MV-4-11 (cell line): ENCODE results near the gene MFAP5.

ENCODE experiments used
- DNase-seq: peaks from one replicate; lab custom pipeline; 2025; lab: John Stamatoyannopoulos, UW

MFAP5 gene, protein sequence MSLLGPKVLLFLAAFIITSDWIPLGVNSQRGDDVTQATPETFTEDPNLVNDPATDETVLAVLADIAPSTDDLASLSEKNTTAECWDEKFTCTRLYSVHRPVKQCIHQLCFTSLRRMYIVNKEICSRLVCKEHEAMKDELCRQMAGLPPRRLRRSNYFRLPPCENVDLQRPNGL

DNA sequence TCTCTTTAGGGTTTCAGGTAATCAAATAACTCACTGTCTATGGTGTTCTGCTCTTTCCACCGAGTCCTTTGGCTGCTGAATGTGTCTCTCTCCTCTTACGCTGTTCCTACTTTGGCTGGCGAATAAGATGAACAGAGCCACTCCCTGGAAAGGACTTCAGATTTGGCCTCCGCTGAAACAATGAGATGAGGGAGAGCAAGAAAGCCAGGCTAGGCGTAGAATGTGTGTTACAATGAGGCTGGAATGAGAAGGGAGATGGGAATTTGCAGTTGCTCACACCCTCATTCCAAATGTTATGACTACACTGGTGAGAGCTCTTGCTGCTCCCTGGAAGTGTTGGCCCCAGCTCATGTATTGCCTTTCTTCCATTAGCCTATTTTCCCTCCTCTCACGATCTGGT lies at the start of gene MFAP5:
Gene MFAP5, minus strand, starts transcription at position 234 of the 400 bp plus-strand sequence. CDS start 722 bp downstream, outside the sequence.
- no peak for DNase-seq

DNA sequence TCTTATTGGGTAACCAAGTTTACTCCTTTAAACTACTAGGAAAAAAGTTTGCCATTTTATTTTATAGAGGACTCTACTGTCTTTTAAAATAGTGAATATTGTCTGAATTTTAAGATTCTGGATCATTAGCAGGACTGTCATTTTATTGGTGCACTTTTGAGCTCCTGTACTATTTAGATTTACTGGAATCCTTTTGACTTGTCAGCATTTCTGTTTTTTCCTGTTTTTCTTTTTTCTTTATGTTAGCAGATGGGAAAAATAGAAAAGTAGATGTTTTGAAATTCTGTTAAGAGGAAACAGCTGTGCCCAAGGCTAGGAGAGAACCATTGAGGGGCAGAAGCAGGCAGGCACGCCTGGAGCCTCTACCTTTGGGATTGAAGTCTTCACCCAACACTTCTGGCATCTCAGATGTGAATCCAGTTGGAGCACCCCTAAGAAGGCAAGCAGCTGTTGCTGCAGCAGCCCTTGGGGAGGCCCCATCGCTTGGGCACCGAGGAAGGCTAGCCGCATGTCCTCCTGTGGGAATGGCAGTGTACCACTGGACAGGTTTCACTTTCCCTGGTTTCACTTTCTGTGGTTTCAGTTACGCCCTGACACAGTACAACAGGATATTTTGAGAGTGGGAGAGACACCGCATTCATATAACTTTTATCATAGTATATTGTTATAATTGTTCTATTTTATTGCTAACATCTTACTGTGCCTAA lies 46.7 kb upstream of the MFAP5 start:
- peak; percentile 39 for DNase-seq

DNA sequence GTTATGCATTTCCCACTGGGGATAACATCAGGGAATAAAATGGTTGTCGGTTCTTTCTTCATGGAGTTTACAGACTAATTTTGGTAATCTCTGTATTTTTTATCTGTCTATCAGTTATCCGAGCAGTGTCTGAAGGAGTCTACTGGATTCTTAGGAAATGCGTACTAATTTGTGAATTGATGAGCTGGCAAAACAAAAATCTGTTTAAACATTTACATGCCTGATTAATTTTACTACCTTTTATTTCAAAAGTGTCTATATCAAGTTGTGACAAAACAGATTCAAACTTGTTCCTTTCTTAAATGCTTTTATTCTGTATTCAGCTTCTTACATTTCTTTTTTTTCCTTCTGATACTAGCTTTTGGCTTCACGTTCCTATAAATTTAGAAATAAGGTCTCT lies 39.5 kb upstream of the MFAP5 start:
- no peak for DNase-seq

DNA sequence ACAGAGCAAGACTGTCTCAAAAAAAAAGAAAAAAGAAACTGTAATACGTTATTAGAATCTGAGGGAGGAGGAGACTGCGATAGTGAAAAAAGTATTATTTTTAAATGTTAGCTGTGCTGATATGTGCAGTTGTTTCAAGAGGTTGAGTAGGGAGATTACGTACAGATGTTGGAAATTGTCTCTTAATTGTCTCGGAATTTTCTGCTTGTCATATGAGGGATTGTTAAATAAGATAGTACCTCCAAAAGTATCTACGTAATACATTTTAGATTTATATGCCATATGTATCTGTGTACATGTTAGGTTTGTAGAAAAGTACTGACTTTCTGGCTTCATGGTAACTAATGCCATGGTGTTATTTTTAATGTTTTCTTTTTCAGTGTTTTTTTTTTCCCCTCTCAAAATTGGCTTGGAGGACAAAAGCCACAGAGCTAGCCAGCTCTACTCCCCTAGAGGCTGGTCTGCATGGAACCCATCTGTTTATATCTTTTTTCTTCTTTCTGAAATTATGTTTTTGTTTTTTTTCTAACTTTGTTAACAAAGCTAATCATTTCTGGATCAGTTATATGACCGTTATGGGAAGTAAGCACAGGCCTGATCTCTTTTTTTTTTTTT lies 38.5 kb upstream of the MFAP5 start:
- DNase-seq = no peak

DNA sequence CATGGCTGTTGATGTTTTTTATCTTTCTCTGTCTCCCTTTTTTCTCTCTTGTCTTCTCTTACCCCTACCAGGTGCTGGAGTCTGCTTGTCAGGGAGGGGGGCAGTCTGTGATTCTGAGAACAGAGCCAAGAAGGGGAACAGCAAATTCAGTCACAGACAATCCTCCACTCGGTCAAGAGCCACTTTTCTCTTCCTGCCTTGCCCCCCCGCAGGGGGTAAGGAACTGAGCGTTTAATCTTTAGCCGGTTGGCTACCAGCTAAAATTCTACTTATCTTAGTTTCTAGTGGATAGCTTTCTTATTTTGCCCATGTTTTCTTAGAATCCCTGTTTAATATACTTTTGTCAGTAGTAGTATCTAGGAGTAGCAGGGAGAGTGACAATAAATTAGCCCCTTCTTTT lies 37.1 kb upstream of the MFAP5 start:
- DNase-seq = no peak

DNA sequence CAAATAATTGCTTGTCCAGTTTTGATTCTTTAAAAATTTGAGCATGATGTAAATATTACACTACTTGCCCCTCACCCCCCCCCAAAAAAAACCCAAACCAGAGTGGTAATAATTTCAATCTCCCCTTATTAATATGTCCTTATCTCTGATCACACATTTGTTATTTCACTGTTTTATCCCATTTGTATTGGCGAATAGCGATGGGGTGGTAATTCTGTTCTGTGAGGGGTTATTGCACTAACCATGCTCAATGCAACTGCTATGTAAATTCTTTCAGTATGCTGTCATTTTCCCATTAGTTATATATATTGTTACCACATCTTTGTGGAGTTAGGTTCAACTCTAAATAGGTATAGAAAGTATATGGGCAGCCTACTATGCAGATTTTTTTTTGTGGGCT lies 36.3 kb upstream of the MFAP5 start:
- no peak for DNase-seq

DNA sequence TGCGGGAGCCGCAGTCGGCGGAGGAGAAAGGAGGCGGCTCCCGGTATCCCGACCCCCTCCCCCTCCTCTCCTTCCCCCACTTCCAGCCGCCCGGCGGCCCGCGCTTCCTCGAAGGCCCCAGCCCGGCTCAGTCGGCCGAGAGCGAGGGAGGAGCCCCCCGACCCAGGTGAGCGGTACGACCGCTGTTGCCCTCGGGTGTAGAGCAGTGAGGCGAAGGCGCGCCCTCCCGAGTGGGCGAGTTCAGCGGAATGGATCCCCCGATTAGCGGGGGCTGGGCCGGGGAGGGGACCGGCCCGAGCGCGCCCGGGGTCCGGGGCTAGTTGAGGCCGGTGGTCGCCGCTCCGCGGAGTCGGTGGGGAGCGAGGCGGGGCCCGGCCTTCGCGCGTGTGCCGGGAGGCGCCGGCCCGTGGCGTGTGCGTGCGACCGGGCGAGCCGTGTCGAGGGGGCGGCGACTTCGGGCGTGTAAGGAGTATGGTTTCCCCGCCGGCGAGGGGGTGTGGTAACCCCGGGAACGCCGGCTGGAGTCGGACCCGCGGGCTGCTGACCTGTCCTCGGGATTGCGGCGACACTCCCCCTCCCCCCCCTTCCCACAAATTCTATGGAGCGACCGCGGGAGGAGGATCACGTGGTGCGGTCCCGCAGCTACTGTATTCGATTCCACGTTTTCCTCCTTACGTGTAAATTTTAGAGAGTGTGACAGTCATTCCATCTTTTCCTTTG lies 35.7 kb upstream of the MFAP5 start:
- no peak for DNase-seq

DNA sequence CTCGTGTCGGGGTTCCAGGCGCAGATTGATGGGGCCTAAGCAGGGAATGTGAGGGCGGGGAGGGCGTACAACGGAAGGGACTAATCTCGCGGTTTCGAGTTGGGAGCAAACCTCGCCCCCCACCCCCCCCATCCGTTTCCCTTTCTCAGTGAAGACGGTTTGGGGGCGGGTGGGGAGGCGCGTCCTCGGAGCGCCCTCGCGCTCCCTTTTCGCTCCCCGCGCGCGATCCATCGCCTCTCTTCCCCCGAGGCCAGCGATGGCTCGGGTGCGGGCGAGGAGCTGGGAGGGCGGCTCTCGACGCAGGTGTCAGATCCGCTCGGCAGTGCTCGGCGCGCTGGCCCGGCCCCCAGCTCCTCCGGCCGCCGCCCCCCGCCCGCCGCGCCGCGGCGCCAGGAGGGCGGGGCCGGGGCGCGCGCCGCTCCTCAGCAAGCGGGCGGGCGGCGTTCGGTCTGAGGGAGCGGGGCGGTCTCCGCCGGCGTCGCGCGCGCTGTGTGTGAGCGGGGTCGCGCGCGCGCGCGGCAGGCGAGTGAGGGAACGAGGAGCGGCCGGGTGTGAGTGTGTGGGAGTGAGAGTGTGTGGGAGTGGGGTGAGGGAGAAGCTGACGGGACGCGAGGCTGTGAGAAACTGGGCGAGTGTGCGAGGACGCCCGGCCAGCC lies 35.0 kb upstream of the MFAP5 start, which contains the start of gene RIMKLB:
Gene RIMKLB, plus strand, starts transcription at position 516 of the 656 bp plus-strand sequence. CDS start 15,876 bp downstream, outside the sequence.
- DNase-seq = peak; percentile 53

DNA sequence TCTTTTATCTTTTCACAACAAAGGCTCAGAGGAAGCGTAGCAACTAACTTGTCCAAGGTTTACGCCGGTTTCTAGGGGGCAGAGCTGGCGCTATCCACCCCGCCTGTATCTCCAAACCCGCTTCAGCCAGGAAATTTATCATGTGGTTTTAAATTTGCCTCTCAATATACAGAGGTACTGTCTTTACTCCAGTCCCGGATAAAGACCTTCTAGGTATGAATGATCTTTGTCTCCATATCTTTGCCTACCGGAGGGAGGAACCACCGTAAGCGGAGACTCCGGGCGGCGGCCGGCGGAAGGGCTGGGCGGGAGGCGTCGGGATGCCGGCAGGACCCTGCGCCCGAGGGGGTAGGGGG lies 34.5 kb upstream of the MFAP5 start:
- peak; percentile 8 for DNase-seq

DNA sequence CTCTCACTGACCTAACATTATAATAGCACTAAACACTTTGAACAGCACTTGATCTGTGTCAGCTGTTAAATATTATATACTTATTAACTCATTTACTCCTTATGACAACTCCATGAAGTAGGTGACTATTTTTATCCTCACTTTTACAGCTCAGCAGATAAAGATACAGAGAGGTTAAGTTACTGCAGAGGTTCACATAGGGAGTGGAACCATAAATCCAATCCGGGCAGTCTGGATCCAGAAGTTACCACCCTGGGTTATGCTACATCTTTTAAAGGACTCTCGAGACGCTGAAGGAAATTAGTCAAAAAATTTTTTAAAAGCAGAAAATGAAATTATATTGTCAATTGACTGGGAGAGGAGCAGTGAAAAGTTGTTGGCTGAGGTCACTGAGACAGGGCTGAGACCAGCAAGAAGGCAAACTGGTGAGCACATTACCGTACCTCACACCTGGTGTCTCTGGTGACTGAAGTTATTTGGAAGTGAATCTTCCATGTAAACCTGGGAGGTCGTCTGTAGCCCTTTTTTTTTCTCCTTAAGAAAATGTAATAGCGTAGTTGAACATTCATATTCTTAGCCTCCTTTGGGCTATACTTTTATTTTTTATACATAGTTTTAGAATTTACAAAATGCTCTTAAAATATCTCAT lies 33.9 kb upstream of the MFAP5 start:
- no peak for DNase-seq

DNA sequence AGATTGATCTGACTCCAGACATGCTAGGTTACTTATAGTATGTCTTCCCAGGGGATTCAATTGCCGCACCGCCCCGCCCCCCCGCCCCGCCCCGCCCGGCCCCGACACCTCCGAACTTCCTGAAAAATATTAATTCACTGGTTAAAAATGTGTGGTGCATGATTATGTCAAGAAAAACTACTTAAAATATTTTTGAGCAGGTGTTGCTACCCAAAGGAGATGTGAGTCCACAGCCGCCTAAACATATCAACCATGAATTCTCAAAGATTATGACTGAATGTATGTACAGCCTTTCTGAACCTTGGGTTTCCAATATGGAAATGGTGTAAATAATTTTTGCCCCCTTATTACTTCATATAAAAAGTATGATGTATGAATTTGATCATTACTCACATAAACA lies 32.5 kb upstream of the MFAP5 start:
- no peak for DNase-seq

DNA sequence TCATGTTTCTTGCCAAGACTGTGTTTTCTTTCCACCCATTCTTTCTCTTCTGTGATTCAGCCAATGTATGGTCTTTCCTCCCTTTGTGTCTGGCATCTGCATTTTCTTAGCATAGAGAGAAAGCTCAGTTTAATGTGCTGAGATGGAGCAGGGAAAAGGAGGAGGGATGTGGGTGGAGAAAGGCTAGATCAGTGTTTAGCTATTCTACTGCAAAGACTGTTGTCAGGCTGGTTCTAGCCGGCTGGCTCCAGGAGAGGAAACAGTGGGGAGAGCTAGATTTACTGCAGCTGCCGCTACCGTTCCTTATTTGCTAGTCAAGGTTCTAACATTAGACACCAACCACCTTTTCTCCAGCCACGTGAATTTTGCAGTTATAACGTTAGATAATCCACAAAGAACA lies 29.9 kb upstream of the MFAP5 start:
- peak; percentile 27 for DNase-seq

DNA sequence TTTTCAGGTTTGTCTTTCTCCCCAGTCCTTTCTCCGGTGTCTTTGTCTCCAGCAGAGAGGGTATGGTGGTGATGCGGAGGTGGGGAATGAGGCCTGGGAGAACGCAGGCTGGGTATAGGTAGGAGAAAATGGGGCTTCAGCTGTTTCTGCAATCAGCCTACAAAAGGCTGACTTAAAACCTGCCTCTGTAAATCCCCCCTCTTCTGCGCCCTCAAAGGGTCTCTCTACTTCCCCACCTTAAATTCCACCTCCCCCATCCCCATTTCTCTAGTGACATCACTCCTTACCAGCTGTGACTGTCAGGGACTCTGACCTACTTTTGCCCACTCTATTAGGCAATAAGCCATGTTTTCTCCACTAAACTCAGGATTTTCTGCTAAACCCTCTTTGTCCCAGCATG lies 27.1 kb upstream of the MFAP5 start:
- no peak for DNase-seq

DNA sequence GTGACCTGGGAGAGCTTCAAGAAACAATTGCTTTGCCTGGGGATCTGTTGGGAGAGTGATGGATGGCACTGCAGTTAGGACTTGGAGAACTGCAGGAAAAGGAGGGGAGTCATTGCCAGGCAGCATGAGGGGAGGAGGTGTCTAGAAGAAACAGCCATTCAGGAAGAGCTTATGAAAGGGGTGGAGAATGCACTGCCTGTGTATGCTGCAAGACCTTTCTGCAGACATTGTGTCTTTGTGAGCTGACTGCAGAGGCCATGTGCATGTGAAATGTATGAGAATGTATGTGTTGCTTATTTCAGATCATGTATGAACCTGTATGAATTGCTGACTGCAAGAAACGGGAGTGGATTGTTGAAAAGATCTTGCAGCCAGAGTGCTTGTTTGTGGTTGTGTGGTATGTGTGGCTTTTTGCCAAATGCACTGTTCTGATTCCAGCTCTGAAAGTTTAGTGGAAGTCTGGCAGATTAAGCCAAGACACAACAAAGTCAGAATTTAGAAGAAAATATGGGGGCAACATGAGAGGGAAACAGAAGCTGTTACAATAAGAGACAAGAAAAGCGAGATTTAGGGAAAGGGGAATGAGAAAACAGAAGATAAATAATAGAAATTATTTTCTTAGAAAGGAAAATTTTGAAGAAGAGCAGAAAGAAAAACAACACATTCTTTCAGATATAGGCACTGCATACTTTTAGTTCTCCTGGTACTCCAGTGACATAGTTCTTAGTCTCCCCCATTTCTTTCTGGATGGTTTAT lies 25.4 kb upstream of the MFAP5 start:
- DNase-seq = peak; percentile 49

DNA sequence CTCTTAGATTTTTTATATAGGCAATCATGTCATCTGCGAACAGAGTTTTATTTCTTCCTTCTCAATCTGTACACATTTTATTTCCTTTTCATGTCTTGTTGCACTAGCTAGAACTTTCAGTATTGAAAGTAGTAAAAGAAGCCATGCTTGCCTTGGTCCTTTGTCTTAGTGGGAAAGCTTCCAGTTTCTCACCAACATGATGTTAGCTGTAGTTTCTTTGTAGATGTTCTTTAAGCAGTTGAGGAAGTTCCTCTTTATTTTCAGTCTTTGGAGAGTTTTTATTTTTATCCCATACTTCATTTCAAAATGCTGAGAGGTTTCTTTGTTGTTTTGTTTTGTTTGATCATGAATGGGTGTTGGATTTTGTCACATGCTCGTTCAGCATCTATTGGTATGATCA lies 22.4 kb upstream of the MFAP5 start:
- DNase-seq = peak; percentile 32

DNA sequence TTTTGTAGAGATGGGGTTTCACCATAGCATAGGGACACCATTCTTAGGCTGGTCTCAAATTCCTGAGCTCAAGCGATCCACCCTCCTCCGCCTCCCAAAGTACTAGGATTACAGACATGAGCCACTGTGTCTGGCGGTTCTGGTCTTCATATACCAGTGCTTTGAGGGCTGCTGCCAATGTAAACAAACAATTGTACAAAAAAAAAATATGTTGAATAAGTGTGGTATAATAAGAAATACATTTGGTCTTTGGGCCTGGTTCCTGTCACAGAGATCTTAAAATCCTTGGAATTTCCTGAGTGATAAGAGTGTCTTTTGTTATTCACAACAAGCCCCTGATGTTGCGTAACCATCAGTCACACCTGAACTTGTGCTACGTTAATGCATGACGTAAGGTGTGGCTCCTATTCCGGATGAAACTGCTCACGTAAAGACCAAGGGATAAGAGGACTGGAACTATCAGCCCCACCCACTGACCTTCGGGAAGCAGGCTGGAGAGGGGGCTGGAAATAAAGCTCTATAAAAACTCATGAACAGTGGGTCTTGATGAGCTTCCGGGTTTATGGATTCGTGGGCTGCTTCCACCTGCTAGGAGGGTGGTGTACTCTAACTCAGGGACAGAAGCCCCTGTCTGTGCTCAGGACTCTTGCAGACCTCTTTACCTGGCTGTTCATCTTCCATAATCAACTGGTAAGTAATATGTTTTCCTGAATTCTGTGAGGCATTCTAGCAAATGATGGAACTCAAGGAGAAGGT lies 18.7 kb upstream of the MFAP5 start:
- DNase-seq = no peak

DNA sequence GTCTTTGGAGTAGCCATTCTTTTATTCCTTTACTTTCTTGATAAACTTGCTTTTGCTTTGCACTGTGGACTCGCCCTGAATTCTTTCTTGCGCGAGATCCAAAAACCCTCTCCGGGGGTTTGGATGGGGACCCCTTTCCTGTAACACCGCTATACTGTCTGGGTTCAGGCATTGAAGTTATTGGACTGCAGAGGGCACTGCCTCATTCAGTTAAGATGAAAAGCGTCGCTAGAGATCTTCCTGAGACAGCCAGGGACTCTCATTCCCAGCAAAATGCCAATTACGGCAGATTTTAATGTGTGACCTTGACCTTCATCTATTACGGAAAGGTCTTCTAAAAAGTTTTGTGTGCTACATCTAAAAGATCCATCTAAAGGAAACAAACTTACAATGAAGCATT lies 17.9 kb upstream of the MFAP5 start:
- no peak for DNase-seq

DNA sequence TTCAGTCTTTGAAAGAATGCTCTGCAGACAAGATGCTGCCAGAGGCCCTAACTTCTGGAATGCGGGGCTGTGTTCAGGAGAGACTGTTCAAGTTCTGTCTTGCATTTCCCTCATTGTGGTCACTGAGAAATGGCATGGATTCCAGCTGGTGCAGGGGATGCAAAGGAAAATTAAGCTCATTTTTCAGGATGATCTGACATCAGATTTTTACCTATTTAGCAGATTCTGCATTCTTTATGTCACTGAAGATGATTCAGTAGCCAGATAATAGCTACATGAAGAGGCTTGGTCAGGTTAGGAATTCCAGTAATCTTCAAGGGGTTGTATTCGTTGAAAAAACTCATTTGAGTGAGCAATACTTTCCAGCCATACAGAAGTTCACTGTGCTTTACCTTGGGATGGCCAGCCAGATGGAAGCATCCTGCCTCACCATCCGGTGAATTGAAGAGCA lies 16.1 kb upstream of the MFAP5 start:
- no peak for DNase-seq

DNA sequence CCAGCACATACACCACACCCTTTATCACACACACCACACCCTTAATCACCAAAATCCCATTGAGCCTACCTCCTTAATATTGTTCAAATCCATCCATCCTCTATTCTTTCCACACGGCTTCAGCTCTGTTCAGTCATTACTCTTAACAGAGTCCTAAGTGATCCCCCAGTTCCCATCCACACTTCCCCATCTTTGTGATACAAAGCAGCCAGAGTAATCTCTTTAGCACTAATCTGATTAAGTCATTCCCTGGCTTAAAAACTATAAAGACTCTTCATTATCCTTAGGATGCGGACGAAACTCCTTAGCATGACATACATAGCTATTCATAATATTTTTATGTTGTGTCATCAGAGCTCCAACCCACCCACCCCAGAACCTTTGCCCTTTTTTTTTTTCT lies 14.7 kb upstream of the MFAP5 start:
- no peak for DNase-seq

DNA sequence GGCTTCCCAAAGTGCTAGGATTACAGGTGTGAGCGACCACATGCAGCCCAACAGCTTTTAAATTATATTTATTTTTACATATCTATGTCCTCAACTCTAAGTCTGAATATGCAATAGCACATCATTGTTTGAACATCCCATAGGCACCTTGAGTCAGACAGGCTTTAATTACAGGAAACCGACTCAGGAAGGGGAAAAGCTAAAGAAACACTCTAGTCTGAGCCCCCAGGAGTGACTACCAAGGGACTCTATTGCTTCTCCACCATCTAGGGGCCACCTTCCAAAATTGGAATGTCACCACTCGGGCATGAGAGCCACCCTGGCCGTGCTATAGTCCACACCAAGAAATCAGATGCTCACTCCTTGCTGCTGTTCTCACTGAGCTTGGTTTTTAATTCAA lies 14.0 kb upstream of the MFAP5 start:
- no peak for DNase-seq
